Neural cell (in vitro differentiated cells): ENCODE measurements around the gene QPCTL. TPM values are rescaled to one million over a fixed set of nuclear protein-coding genes. Genes with fewer than 3 reads are reported as not detected.

Experiments used
- H2AFZ ChIP-seq: fragments of 200-600, 300-800 bp; sonication (generic), shearing (Covaris generic); 2 replicates; pipeline ENCODE4 v1.6.0; 2014; ENCODE audit warnings: low read depth, mild to moderate bottlenecking, antibody characterized with exemption, low read length, moderate library complexity
- H3F3A ChIP-seq: fragments of 200-600 bp; shearing (Covaris generic); 2 replicates; pipeline ENCODE4 v1.6.1; 2016; ENCODE audit warnings: mild to moderate bottlenecking, moderate library complexity, mixed read lengths, antibody characterized with exemption, low read length; ENCODE audit not compliant: insufficient read depth, poor library complexity, severe bottlenecking
- H3K27ac ChIP-seq: fragments of 200-600, 300-800 bp; sonication (generic), shearing (Covaris generic); 2 replicates; pipeline ENCODE4 v1.5.1; 2014; ENCODE audit warnings: mild to moderate bottlenecking, low read length, moderate library complexity
- H3K27me3 ChIP-seq: fragments of 300-800, 200-600 bp; sonication (generic), shearing (Covaris generic); 2 replicates; pipeline ENCODE4 v1.6.0; 2014; ENCODE audit warnings: mild to moderate bottlenecking, low read depth, low read length, moderate library complexity; ENCODE audit not compliant: insufficient read depth
- H3K36me3 ChIP-seq: fragments of 300-800, 200-600 bp; sonication (generic), shearing (Covaris generic); 2 replicates; pipeline ENCODE4 v1.5.1; 2014; ENCODE audit warnings: mild to moderate bottlenecking, antibody characterized with exemption, low read length, moderate library complexity; ENCODE audit not compliant: insufficient read depth
- H3K4me2 ChIP-seq: fragments of 300-800, 200-600 bp; sonication (generic), shearing (Covaris generic); 2 replicates; pipeline ENCODE4 v1.6.0; 2014; ENCODE audit warnings: mild to moderate bottlenecking, low read length
- H3K4me3 ChIP-seq: fragments of 300-800, 200-600 bp; sonication (generic), shearing (Covaris generic); 2 replicates; pipeline ENCODE4 v1.5.1; 2014; ENCODE audit warnings: mild to moderate bottlenecking, low read length, moderate library complexity
- H3K79me2 ChIP-seq: fragments of 200-600 bp; shearing (Covaris generic); replicated peaks from 2 replicates; pipeline ENCODE4 v1.6.0; 2014; ENCODE audit warnings: mild to moderate bottlenecking, low read length, moderate library complexity; ENCODE audit not compliant: insufficient read depth
- H3K9ac ChIP-seq: fragments of 300-800, 200-600 bp; sonication (generic), shearing (Covaris generic); 2 replicates; pipeline ENCODE4 v1.6.1; 2016; ENCODE audit warnings: mild to moderate bottlenecking, low read length, mixed read lengths
- H3K9me2 ChIP-seq: fragments of 200-600 bp; shearing (Covaris generic); 2 replicates; pipeline ENCODE4 v1.6.1; 2016; ENCODE audit warnings: mild to moderate bottlenecking, low read length, mixed read lengths; ENCODE audit not compliant: insufficient read depth
- H3K9me3 ChIP-seq: fragments of 200-600, 300-800 bp; sonication (generic), shearing (Covaris generic); 2 replicates; pipeline ENCODE4 v1.6.1; 2016; ENCODE audit warnings: mild to moderate bottlenecking, mixed run types, low read length, moderate library complexity, mixed read lengths
- H4K20me1 ChIP-seq: fragments of 200-600 bp; shearing (Covaris generic); 2 replicates; pipeline ENCODE4 v1.6.1; 2016; ENCODE audit warnings: mild to moderate bottlenecking, mixed run types; ENCODE audit not compliant: insufficient read depth
- EZH2 ChIP-seq: fragments of 200-600, 300-800 bp; shearing (Covaris generic), sonication (generic); IDR thresholded peaks from 2 replicates; pipeline ENCODE4 v1.6.1; 2014; ENCODE audit warnings: antibody characterized with exemption, low read length, borderline replicate concordance, mild to moderate bottlenecking; ENCODE audit not compliant: insufficient read depth, poor library complexity, severe bottlenecking
- MXI1 ChIP-seq: fragments of 450-650 bp; conservative IDR thresholded peaks from 2 replicates; pipeline ENCODE4 v1.6.1; 2014; ENCODE audit warnings: antibody characterized with exemption, mild to moderate bottlenecking; ENCODE audit not compliant: poor library complexity, severe bottlenecking
- RAD21 ChIP-seq: fragments of 450-650 bp; conservative IDR thresholded peaks from 2 replicates; pipeline ENCODE4 v1.6.1; 2014; ENCODE audit warnings: antibody characterized with exemption, mild to moderate bottlenecking, moderate library complexity
- REST ChIP-seq: IDR thresholded peaks from 2 replicates; pipeline ENCODE4 v1.6.1; 2012; ENCODE audit warnings: borderline replicate concordance
- SMC3 ChIP-seq: fragments of 450-650 bp; conservative IDR thresholded peaks from 2 replicates; pipeline ENCODE4 v1.6.1; 2014; ENCODE audit warnings: antibody characterized with exemption, mild to moderate bottlenecking, moderate library complexity; ENCODE audit not compliant: poor library complexity
- TAF1 ChIP-seq: IDR thresholded peaks from 2 replicates; pipeline ENCODE4 v1.6.1; 2012; ENCODE audit warnings: low read depth
- polyA plus RNA-seq: library from polyadenylated mRNA; depleted of rRNA; stranded (reverse); fragments of >200 nt; gene quantifications from 2 replicates; pipeline ENCODE4 v1.2.3, GENCODE V29; 2014

The QPCTL gene
- polyA plus RNA-seq, 1 donor from 2014 or later, result 6.8 TPM

GRCh38 chr19:45674946-45675345 is 17.5 kb upstream of the QPCTL start:
- Histone ChIP-seq H3K36me3 (no peaks in the 10 kb centered on the region), H3K27ac (no peak overlapping the region), H3K79me2 (no peaks in the 10 kb centered on the region), H4K20me1 (no peaks in the 10 kb centered on the region), H3K4me2 (no peak overlapping the region), H3K9me2 (no peaks in the 10 kb centered on the region), H3F3A (no peaks in the 10 kb centered on the region), H3K9me3 (no peaks in the 10 kb centered on the region), H2AFZ (no peak overlapping the region), H3K9ac (no peak overlapping the region), H3K27me3 (peaks cover 51% of the 10 kb centered on the region), H3K4me3 (no peak overlapping the region)
- no peak for TF ChIP-seq SMC3
- TF ChIP-seq MXI1, result no peak
- no peak for TF ChIP-seq REST
- TF ChIP-seq RAD21, result no peak

GRCh38 chr19:45676851-45677263 is 15.6 kb upstream of the QPCTL start:
- no peaks in the 10 kb centered on the region for H4K20me1 ChIP-seq
- H3K4me2 ChIP-seq, result no peak overlapping the region
- H2AFZ ChIP-seq, result no peak overlapping the region
- H3K79me2 ChIP-seq, result no peaks in the 10 kb centered on the region
- no peak overlapping the region for H3K4me3 ChIP-seq
- no peak overlapping the region for H3K27ac ChIP-seq
- TF ChIP-seq TAF1 (no peak), EZH2 (no peak), RAD21 (no peak), REST (no peak), MXI1 (no peak)
- no peak overlapping the region for H3K9ac ChIP-seq
- no peaks in the 10 kb centered on the region for H3F3A ChIP-seq
- peaks cover 35% of the 10 kb centered on the region for H3K27me3 ChIP-seq
- no peaks in the 10 kb centered on the region for H3K9me3 ChIP-seq
- no peaks in the 10 kb centered on the region for H3K9me2 ChIP-seq
- no peaks in the 10 kb centered on the region for H3K36me3 ChIP-seq
